HEK293 (cell line): Measurements from ENCODE around the gene AGAP1.

ENCODE experiments used
- CTCF ChIP-seq: fragments of 450-650 bp; formaldehyde crosslinking; IDR thresholded peaks from 2 replicates; pipeline ENCODE4 v1.5.1; 2016; ENCODE audit warnings: missing biosample characterization, missing genetic modification characterization
- ZNF18 ChIP-seq: fragments of 450-650 bp; formaldehyde crosslinking; IDR thresholded peaks from 2 replicates; pipeline ENCODE4 v1.5.1; 2016; ENCODE audit warnings: missing biosample characterization, missing genetic modification characterization
- ZNF26 ChIP-seq: fragments of 450-650 bp; formaldehyde crosslinking; IDR thresholded peaks from 2 replicates; pipeline ENCODE4 v1.5.1; 2016; ENCODE audit warnings: missing biosample characterization, missing genetic modification characterization
- ZNF776 ChIP-seq: fragments of 450-650 bp; formaldehyde crosslinking; IDR thresholded peaks from 2 replicates; pipeline ENCODE4 v1.5.0; 2017; ENCODE audit warnings: missing biosample characterization, missing genetic modification characterization, borderline replicate concordance
- ZNF792 ChIP-seq: fragments of 450-650 bp; formaldehyde crosslinking; IDR thresholded peaks from 2 replicates; pipeline ENCODE4 v1.5.1; 2016; ENCODE audit warnings: missing biosample characterization, missing genetic modification characterization
- TF ChIP-seq, protein P1 (sequence below): IDR thresholded peaks from 2 replicates; pipeline ENCODE4 v1.6.1; 2011; ENCODE audit warnings: mild to moderate bottlenecking, low read depth, low read length, borderline replicate concordance

GRCh38 chr2:235630718-235631296, 137.0 kb downstream of the AGAP1 start:
- TF ChIP-seq CTCF (tag by site-specific recombination) = no peak
- TF ChIP-seq ZNF18 = no peak
- TF ChIP-seq ZNF792 = no peak
- TF ChIP-seq ZNF26 (tag by site-specific recombination) = no peak
- no peak for TF ChIP-seq ZNF776 (tag by site-specific recombination)
- TF ChIP-seq, protein P1, sequence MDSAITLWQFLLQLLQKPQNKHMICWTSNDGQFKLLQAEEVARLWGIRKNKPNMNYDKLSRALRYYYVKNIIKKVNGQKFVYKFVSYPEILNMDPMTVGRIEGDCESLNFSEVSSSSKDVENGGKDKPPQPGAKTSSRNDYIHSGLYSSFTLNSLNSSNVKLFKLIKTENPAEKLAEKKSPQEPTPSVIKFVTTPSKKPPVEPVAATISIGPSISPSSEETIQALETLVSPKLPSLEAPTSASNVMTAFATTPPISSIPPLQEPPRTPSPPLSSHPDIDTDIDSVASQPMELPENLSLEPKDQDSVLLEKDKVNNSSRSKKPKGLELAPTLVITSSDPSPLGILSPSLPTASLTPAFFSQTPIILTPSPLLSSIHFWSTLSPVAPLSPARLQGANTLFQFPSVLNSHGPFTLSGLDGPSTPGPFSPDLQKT = no peak
